WTC11 (cell line): ENCODE data around the gene IL12RB2. TPM values are rescaled to one million over a fixed set of nuclear protein-coding genes. Genes with fewer than 3 reads are reported as not detected.

Source experiments
- ATAC-seq: fragments of 200-7000 bp; cut with Tn5 transposase; 2 replicates; pipeline ENCODE4 v1.10.0; 2021; ENCODE audit warnings: mild to moderate bottlenecking, moderate library complexity
- CTCF ChIA-PET: fragments of 300-600 bp; sonication (Branson Sonifier 250); formaldehyde crosslinking; loops from one replicate; lab custom pipeline; 2021; ENCODE audit warnings: antibody characterized with exemption; lab: Charles Lee
- POLR2A ChIA-PET: fragments of 350-600 bp; sonication (Branson Sonifier 250); formaldehyde crosslinking; loops from one replicate; lab custom pipeline; 2021; ENCODE audit warnings: antibody characterized with exemption; lab: Charles Lee
- DNase-seq: peaks from one replicate; pipeline ENCODE4 v3.0.0; 2021; ENCODE audit warnings: low spot score
- H3K27ac Mint-ChIP-seq: 2 replicates; pipeline ENCODE4 v1.8.0; 2021; ENCODE audit warnings: mixed read lengths
- H3K27me3 Mint-ChIP-seq: 2 replicates; pipeline ENCODE4 v1.8.0; 2021; ENCODE audit warnings: low read depth, mild to moderate bottlenecking, moderate library complexity, mixed read lengths
- H3K36me3 Mint-ChIP-seq: 2 replicates; pipeline ENCODE4 v1.8.0; 2021; ENCODE audit warnings: mixed read lengths
- H3K4me1 Mint-ChIP-seq: 2 replicates; pipeline ENCODE4 v1.8.0; 2022; ENCODE audit warnings: mixed read lengths
- H3K4me3 Mint-ChIP-seq: 2 replicates; pipeline ENCODE4 v1.8.0; 2021; ENCODE audit warnings: mild to moderate bottlenecking, moderate library complexity, mixed read lengths
- H3K9me3 Mint-ChIP-seq: 2 replicates; pipeline ENCODE4 v1.8.0; 2021; ENCODE audit warnings: mixed read lengths
- HMGA2 ChIP-seq: fragments of 250-450 bp; sonication (Bioruptor Pico); IDR thresholded peaks from 2 replicates; pipeline ENCODE4 v1.4.0; 2021; ENCODE audit warnings: mild to moderate bottlenecking, moderate library complexity
- JAZF1 ChIP-seq: fragments of 250-450 bp; sonication (Bioruptor Pico); IDR thresholded peaks from 2 replicates; pipeline ENCODE4 v1.9.0; 2021; ENCODE audit warnings: moderate library complexity, mild to moderate bottlenecking, inconsistent platforms
- SP1 ChIP-seq: sonication (generic); formaldehyde crosslinking; conservative IDR thresholded peaks from 2 replicates; pipeline ENCODE4 v1.8.1; 2022; ENCODE audit warnings: missing genetic modification reagents
- TP53 ChIP-seq: sonication (generic); formaldehyde crosslinking; IDR thresholded peaks from 2 replicates; pipeline ENCODE4 v1.8.1; 2023; ENCODE audit warnings: mild to moderate bottlenecking, missing genetic modification reagents
- ZNF232 ChIP-seq: sonication (generic); formaldehyde crosslinking; IDR thresholded peaks from 2 replicates; pipeline ENCODE4 v1.8.0; 2022; ENCODE audit warnings: mild to moderate bottlenecking, missing genetic modification reagents
- ZNF416 ChIP-seq: fragments of 250-450 bp; sonication (Bioruptor Pico); IDR thresholded peaks from 2 replicates; pipeline ENCODE4 v1.9.0; 2021; ENCODE audit warnings: mild to moderate bottlenecking, inconsistent platforms
- total RNA-seq: library from RNA; stranded (reverse); gene quantifications from 3 replicates; pipeline ENCODE4 v1.2.3, GENCODE V29; 2021
- TF ChIP-seq, protein P1 (sequence below): sonication (generic); formaldehyde crosslinking; IDR thresholded peaks from 2 replicates; pipeline ENCODE4 v1.8.0; 2023; ENCODE audit warnings: mild to moderate bottlenecking, missing genetic modification reagents
- TF ChIP-seq, protein P2 (sequence below): sonication (generic); formaldehyde crosslinking; IDR thresholded peaks from 2 replicates; pipeline ENCODE4 v1.8.1; 2022; ENCODE audit warnings: missing genetic modification reagents, borderline replicate concordance
- TF ChIP-seq, protein P3 (sequence below): sonication (generic); formaldehyde crosslinking; IDR thresholded peaks from 2 replicates; pipeline ENCODE4 v1.8.0; 2022; ENCODE audit warnings: missing genetic modification reagents
- TF ChIP-seq, protein P4 (sequence below): sonication (generic); formaldehyde crosslinking; IDR thresholded peaks from 2 replicates; pipeline ENCODE4 v1.8.1; 2022; ENCODE audit warnings: mild to moderate bottlenecking, moderate library complexity, missing genetic modification reagents
- TF ChIP-seq, protein P5 (sequence below): fragments of 250-450 bp; sonication (Bioruptor Pico); IDR thresholded peaks from 2 replicates; pipeline ENCODE4 v1.9.0; 2021; ENCODE audit warnings: mild to moderate bottlenecking
- TF ChIP-seq, protein P6 (sequence below): sonication (generic); formaldehyde crosslinking; IDR thresholded peaks from 2 replicates; pipeline ENCODE4 v1.8.1; 2022; ENCODE audit warnings: low read depth, mild to moderate bottlenecking, moderate library complexity, missing genetic modification reagents, borderline replicate concordance
- TF ChIP-seq, protein P7 (sequence below): sonication (generic); formaldehyde crosslinking; IDR thresholded peaks from 2 replicates; pipeline ENCODE4 v1.8.0; 2022; ENCODE audit warnings: mild to moderate bottlenecking, missing genetic modification reagents

Gene IL12RB2
- total RNA-seq, 1 experiment from 2014 or later, result 0.81 TPM

DNA sequence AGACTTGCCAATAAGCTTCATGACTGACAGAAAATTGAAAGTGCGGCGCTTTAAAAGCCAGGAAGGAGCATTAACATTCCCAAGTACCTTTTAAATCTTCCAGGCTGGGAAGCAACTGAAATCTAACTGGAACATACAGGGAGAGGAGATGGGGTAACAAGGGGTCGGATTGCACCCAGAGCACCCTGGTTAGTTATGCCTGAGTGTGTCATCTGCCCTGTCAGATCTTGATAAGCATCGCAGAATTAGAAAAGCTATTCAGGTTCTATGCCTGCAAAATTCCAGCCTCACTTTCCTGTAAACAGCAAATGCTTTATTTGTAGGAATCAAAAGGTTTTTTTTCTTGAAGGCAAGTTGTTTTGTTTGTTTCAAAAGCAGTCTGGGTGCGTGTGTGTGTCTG, 64.0 kb downstream of the IL12RB2 start:
- Mint-ChIP-seq H3K4me1 (peaks cover 26% of the 10 kb centered on the region), H3K36me3 (no peaks in the 10 kb centered on the region), H3K4me3 (no peak overlapping the region), H3K27ac (no peak overlapping the region), H3K27me3 (no peaks in the 10 kb centered on the region), H3K9me3 (no peaks in the 10 kb centered on the region)
- TF ChIP-seq, protein P1, sequence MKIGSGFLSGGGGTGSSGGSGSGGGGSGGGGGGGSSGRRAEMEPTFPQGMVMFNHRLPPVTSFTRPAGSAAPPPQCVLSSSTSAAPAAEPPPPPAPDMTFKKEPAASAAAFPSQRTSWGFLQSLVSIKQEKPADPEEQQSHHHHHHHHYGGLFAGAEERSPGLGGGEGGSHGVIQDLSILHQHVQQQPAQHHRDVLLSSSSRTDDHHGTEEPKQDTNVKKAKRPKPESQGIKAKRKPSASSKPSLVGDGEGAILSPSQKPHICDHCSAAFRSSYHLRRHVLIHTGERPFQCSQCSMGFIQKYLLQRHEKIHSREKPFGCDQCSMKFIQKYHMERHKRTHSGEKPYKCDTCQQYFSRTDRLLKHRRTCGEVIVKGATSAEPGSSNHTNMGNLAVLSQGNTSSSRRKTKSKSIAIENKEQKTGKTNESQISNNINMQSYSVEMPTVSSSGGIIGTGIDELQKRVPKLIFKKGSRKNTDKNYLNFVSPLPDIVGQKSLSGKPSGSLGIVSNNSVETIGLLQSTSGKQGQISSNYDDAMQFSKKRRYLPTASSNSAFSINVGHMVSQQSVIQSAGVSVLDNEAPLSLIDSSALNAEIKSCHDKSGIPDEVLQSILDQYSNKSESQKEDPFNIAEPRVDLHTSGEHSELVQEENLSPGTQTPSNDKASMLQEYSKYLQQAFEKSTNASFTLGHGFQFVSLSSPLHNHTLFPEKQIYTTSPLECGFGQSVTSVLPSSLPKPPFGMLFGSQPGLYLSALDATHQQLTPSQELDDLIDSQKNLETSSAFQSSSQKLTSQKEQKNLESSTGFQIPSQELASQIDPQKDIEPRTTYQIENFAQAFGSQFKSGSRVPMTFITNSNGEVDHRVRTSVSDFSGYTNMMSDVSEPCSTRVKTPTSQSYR, result no peak
- TF ChIP-seq ZNF416 (CRISPR knock-in tag) (no peak), JAZF1 (CRISPR knock-in tag) (no peak), TP53 (CRISPR knock-in tag) (no peak), ZNF232 (CRISPR knock-in tag) (no peak), HMGA2 (CRISPR knock-in tag) (no peak), SP1 (no peak)
- TF ChIP-seq, protein P2, sequence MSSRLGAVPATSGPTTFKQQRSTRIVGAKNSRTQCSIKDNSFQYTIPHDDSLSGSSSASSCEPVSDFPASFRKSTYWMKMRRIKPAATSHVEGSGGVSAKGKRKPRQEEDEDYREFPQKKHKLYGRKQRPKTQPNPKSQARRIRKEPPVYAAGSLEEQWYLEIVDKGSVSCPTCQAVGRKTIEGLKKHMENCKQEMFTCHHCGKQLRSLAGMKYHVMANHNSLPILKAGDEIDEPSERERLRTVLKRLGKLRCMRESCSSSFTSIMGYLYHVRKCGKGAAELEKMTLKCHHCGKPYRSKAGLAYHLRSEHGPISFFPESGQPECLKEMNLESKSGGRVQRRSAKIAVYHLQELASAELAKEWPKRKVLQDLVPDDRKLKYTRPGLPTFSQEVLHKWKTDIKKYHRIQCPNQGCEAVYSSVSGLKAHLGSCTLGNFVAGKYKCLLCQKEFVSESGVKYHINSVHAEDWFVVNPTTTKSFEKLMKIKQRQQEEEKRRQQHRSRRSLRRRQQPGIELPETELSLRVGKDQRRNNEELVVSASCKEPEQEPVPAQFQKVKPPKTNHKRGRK (CRISPR knock-in tag), result no peak
- TF ChIP-seq, protein P3, sequence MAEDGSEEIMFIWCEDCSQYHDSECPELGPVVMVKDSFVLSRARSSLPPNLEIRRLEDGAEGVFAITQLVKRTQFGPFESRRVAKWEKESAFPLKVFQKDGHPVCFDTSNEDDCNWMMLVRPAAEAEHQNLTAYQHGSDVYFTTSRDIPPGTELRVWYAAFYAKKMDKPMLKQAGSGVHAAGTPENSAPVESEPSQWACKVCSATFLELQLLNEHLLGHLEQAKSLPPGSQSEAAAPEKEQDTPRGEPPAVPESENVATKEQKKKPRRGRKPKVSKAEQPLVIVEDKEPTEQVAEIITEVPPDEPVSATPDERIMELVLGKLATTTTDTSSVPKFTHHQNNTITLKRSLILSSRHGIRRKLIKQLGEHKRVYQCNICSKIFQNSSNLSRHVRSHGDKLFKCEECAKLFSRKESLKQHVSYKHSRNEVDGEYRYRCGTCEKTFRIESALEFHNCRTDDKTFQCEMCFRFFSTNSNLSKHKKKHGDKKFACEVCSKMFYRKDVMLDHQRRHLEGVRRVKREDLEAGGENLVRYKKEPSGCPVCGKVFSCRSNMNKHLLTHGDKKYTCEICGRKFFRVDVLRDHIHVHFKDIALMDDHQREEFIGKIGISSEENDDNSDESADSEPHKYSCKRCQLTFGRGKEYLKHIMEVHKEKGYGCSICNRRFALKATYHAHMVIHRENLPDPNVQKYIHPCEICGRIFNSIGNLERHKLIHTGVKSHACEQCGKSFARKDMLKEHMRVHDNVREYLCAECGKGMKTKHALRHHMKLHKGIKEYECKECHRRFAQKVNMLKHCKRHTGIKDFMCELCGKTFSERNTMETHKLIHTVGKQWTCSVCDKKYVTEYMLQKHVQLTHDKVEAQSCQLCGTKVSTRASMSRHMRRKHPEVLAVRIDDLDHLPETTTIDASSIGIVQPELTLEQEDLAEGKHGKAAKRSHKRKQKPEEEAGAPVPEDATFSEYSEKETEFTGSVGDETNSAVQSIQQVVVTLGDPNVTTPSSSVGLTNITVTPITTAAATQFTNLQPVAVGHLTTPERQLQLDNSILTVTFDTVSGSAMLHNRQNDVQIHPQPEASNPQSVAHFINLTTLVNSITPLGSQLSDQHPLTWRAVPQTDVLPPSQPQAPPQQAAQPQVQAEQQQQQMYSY (CRISPR knock-in tag), result no peak
- TF ChIP-seq, protein P4, sequence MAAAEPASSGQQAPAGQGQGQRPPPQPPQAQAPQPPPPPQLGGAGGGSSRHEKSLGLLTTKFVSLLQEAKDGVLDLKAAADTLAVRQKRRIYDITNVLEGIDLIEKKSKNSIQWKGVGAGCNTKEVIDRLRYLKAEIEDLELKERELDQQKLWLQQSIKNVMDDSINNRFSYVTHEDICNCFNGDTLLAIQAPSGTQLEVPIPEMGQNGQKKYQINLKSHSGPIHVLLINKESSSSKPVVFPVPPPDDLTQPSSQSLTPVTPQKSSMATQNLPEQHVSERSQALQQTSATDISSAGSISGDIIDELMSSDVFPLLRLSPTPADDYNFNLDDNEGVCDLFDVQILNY, result no peak
- DNase-seq (no peak), ATAC-seq (no peak)
- ChIA-PET CTCF (interaction anchor here (0.7 kb wide), 1 partner anchor 124 kb away, joined by 3 read pairs; no protein-coding TSS in a partner anchor), POLR2A (interaction anchor here (0.5 kb wide), 1 partner anchor 933 kb away, joined by 3 read pairs; no protein-coding TSS in a partner anchor)

DNA sequence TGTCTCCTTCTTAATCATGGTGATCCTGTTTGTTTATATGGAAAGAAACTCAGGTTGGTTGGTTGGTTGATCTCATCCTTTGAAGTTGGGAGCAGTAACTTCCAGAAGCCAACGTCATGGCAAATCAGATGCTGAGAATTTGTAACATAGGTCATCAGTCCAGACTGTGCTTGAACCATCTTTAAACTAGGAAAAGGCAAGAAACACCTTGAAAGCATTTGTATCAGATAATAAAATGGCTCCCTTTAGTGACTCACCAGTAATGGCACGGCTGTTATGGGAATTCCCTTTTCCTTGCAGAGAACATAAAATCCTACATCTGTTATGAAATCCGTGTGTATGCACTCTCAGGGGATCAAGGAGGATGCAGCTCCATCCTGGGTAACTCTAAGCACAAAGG, 64.5 kb downstream of the IL12RB2 start:
- Mint-ChIP-seq H3K27ac (no peak overlapping the region), H3K36me3 (no peaks in the 10 kb centered on the region), H3K4me1 (peaks cover 26% of the 10 kb centered on the region), H3K27me3 (no peaks in the 10 kb centered on the region), H3K4me3 (no peak overlapping the region), H3K9me3 (no peaks in the 10 kb centered on the region)
- TF ChIP-seq, protein P5, sequence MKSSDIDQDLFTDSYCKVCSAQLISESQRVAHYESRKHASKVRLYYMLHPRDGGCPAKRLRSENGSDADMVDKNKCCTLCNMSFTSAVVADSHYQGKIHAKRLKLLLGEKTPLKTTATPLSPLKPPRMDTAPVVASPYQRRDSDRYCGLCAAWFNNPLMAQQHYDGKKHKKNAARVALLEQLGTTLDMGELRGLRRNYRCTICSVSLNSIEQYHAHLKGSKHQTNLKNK (CRISPR knock-in tag), result no peak
- TF ChIP-seq, protein P6, sequence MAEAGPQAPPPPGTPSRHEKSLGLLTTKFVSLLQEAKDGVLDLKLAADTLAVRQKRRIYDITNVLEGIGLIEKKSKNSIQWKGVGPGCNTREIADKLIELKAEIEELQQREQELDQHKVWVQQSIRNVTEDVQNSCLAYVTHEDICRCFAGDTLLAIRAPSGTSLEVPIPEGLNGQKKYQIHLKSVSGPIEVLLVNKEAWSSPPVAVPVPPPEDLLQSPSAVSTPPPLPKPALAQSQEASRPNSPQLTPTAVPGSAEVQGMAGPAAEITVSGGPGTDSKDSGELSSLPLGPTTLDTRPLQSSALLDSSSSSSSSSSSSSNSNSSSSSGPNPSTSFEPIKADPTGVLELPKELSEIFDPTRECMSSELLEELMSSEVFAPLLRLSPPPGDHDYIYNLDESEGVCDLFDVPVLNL, result no peak
- TF ChIP-seq, protein P7, sequence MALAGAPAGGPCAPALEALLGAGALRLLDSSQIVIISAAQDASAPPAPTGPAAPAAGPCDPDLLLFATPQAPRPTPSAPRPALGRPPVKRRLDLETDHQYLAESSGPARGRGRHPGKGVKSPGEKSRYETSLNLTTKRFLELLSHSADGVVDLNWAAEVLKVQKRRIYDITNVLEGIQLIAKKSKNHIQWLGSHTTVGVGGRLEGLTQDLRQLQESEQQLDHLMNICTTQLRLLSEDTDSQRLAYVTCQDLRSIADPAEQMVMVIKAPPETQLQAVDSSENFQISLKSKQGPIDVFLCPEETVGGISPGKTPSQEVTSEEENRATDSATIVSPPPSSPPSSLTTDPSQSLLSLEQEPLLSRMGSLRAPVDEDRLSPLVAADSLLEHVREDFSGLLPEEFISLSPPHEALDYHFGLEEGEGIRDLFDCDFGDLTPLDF (CRISPR knock-in tag), result no peak
- DNase-seq (no peak), ATAC-seq (no peak)
- ChIA-PET POLR2A (interaction anchor here (0.5 kb wide), 1 partner anchor 933 kb away, joined by 3 read pairs; no protein-coding TSS in a partner anchor), CTCF (no interaction called here)
